Measurements from ENCODE around the gene KCTD11. TPM values are rescaled to one million over a fixed set of nuclear protein-coding genes. Genes with fewer than 3 reads are reported as not detected.

Gene KCTD11
- total RNA-seq, 2 donors from 2014 or later, result 3.6 to 10.1 TPM

- peaks cover 0 to 6% of the 10 kb centered on the region in 2 donors for H3K36me3 Mint-ChIP-seq
- ATAC-seq (no peak), DNase-seq (ENCODE audit: low spot score in 2 of 2) (no peak)
- H3K27ac Mint-ChIP-seq, result no peak within 1 kb of the TSS
- H3K9me3 Mint-ChIP-seq, result peaks cover 0 to 6% of the 10 kb centered on the region in 2 donors
These were observed 29.1 kb downstream of the KCTD11 start, which contains the start of gene TNK1 for GRCh38 chr17:7380855-7381683. Gene TNK1, plus strand, starts transcription at chr17:7381089. Its CDS starts 1,838 bp downstream, at chr17:7382927.

DNA sequence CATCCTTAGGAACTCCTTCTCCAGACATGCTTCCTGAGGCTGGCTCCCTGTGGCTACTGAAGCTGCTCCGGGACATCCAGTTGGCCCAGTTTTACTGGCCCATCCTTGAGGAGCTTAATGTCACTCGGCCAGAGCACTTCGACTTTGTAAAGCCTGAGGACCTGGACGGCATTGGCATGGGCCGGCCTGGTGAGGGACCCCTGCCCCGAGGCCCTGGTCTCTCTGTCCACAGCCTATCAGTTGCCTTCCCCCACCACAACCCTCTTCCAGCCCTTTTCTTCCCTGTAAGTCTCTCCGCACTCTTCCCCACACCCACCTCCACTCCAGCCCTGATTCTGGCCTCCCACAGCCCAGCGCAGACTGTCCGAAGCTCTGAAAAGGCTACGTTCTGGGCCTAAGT is 30.9 kb downstream of the KCTD11 start:
- H3K9me3 Mint-ChIP-seq, result peaks cover 0 to 6% of the 10 kb centered on the region in 2 donors
- no peak overlapping the region for H3K27ac Mint-ChIP-seq
- ATAC-seq (no peak), DNase-seq (ENCODE audit: low spot score in 2 of 2) (no peak)
- peaks cover 0 to 6% of the 10 kb centered on the region in 2 donors for H3K36me3 Mint-ChIP-seq

DNA sequence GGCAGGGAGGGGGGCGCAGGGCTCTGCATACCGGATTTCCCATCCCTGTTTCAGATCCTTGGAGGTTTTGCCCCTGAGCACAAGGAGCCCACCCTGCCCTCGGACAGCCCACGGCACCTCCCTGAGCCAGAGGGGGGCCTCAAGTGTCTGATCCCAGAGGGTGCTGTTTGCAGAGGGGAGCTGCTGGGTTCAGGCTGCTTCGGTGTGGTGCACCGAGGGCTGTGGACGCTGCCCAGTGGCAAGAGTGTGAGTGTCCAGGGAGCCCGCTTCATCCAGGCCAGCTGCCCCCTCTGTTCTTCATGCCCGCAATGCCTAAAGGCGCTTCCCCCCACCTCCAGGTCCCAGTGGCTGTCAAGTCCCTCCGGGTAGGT is 31.4 kb downstream of the KCTD11 start:
- no peak for DNase-seq (ENCODE audit: low spot score in 2 of 2)
- H3K9me3 Mint-ChIP-seq, result peaks cover 0 to 6% of the 10 kb centered on the region in 2 donors
- H3K27ac Mint-ChIP-seq, result no peak overlapping the region
- H3K36me3 Mint-ChIP-seq, result peaks cover 0 to 6% of the 10 kb centered on the region in 2 donors
- ATAC-seq, result no peak

GRCh38 chr17:7383742-7384488 is 32.0 kb downstream of the KCTD11 start:
- DNase-seq (ENCODE audit: low spot score in 2 of 2) (peak; percentile 79 to 80), ATAC-seq (peak; percentile 99)
- Mint-ChIP-seq H3K9me3 (peaks cover 0 to 6% of the 10 kb centered on the region in 2 donors), H3K27ac (peak overlapping the region in 1 of 2 donors; percentile 54), H3K36me3 (peaks cover 0 to 6% of the 10 kb centered on the region in 2 donors)

GRCh38 chr17:7384489-7385081 is 32.6 kb downstream of the KCTD11 start:
- Mint-ChIP-seq H3K27ac (peak overlapping the region in 1 of 2 donors; percentile 54), H3K9me3 (no peaks in the 10 kb centered on the region), H3K36me3 (no peaks in the 10 kb centered on the region)
- no peak for DNase-seq (ENCODE audit: low spot score in 2 of 2)
- ATAC-seq, result no peak

DNA sequence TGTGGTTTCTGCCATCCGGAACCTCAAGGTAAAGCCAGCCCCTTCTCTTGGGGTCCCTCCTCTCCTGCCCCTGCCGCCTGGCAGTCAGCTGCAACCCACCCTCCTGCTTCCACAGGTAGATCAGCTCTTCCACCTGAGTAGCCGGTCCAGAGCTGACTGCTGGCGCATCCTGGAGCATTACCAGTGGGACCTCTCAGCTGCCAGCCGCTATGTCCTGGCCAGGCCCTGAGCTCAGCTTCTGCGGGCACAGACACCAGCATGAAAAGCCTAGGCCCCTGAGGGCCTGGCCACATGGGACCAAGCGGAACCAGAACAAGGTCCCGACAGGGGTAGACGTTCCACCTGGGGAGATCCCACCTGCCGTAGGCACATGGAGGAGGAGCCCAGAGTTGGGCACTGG is 36.9 kb downstream of the KCTD11 start:
- Mint-ChIP-seq H3K36me3 (peaks cover 9 to 12% of the 10 kb centered on the region in 2 donors), H3K27ac (no peak overlapping the region), H3K9me3 (no peaks in the 10 kb centered on the region)
- ATAC-seq, result no peak
- DNase-seq (ENCODE audit: low spot score in 2 of 2), result no peak

DNA sequence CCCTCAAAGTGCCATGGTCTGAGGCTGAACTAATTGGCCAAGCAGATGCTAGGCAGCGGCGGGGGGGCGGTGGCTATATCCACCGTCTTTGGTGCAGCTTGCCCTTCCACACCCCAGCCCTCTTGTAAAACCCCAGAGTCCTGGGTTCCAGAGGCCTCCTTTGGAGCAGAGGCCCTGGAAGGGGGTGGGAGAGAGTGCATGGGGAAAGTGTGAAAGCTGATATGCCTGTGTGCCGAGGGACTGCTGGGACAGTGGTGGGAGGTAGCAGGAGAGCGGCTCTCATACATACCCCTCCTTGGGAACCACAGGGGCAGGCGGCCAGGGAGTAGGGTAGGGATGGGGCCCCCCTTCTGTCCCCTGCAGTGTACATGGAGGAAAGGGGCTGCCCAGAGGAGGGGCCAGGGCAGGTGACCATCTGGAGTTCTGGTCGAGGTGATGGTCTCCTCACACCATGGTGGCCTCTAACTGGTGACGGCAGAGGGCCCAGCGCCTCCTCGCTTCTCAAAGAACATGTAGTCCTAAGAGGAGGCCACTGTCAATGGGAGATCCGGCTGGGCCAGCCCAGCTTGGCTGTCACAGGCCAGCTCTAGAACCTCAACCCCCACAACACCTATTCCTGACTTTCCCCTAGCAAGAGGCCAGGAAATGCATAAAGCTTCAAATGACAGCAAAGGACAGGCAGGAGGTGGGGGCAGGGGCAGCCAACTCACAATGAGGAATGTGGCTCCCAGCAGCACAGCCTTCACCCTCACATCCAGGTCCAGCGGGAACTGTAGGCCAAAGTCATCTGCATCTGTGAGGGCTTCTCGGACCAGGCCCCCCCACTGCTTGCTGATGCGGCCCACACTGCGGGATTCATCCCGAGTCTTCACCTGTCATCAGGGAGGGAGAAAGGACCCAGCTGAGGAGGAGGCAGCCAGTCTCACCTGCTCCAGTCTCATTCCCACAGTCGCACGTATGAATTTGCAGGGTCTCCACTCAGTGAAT is 38.3 kb downstream of the KCTD11 start:
- peaks cover 9 to 19% of the 10 kb centered on the region in 2 donors for H3K36me3 Mint-ChIP-seq
- ATAC-seq (no peak), DNase-seq (ENCODE audit: low spot score in 2 of 2) (no peak)

GRCh38 chr17:7391307-7391706 is 39.3 kb downstream of the KCTD11 start:
- H3K36me3 Mint-ChIP-seq, result peaks cover 9 to 19% of the 10 kb centered on the region in 2 donors
- H3K27ac Mint-ChIP-seq, result no peak overlapping the region
- DNase-seq (ENCODE audit: low spot score in 2 of 2), result no peak
- no peak for ATAC-seq
- no peaks in the 10 kb centered on the region for H3K9me3 Mint-ChIP-seq

More for the DNA sequence above, 38.3 kb downstream of the KCTD11 start:
- no peak overlapping the region for H3K27ac Mint-ChIP-seq
- H3K9me3 Mint-ChIP-seq, result no peaks in the 10 kb centered on the region

DNA sequence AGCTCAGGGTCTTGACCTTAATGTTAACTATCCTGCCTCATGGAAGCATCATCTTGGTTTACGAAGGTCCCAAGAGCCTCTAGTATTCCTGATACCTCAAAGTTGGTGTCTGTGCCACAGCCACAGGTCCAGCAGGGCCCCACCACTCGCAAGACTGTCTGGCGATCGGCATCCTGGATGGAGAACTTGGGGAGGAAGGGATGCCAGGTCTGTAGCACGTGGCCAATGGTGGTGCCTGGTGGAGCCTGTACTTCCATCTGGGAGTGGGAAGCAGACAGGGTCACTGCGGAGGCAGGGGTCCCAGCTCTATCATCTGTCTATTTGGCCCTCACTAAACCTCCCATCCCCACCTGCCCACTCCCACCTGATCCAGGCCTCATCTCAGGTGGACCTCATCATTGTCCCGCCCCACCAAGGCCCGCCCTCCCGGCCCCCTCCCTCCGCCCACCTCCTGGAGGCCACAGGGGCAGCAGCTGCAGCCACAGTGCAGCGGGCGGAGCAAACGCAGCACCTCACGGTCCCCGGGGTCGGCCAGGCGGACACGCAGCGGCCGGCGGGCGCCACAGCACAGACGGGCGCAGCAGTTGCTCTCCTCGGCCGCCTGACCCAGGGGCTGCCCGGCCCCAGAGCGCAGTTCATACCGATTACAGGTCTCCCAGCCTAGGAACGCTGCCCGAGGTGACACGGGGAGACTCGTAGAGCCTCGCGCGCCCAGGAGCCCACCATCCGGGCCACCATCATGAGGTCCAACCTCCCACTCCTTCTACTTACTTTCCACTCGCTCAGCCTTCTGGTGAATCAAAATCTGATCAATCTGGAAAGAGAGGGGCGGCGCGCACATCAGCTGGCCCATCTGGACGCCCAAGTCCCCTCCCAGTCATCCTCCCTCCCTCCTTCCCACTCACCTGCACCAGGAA is 41.0 kb downstream of the KCTD11 start:
- Mint-ChIP-seq H3K36me3 (peaks cover 9 to 19% of the 10 kb centered on the region in 2 donors), H3K27ac (peak overlapping the region in 1 of 2 donors; percentile 44), H3K9me3 (no peaks in the 10 kb centered on the region)
- no peak for DNase-seq (ENCODE audit: low spot score in 2 of 2)
- no peak for ATAC-seq

- Mint-ChIP-seq H3K9me3 (no peaks in the 10 kb centered on the region), H3K36me3 (peaks cover 9 to 19% of the 10 kb centered on the region in 2 donors), H3K27ac (peak overlapping the region; percentile 79 to 89)
- ATAC-seq (peak; percentile 44 to 64), DNase-seq (ENCODE audit: low spot score in 2 of 2) (no peak)
These were observed 41.9 kb downstream of the KCTD11 start for GRCh38 chr17:7393613-7394451.

- Mint-ChIP-seq H3K27ac (peak within 1 kb of the TSS; percentile 86 to 95), H3K9me3 (no peaks in the 10 kb centered on the region), H3K36me3 (peaks cover 9 to 19% of the 10 kb centered on the region in 2 donors)
- peak; percentile 88 to 90 for DNase-seq (ENCODE audit: low spot score in 2 of 2)
- ATAC-seq, result peak; percentile 88 to 90
These were observed 42.7 kb downstream of the KCTD11 start, which contains the start of gene PLSCR3 for GRCh38 chr17:7394452-7395191. Gene PLSCR3, minus strand, starts transcription at chr17:7394525. Its CDS starts 415 bp downstream, at chr17:7394110.

GRCh38 chr17:7396147-7396546 is 44.2 kb downstream of the KCTD11 start:
- Mint-ChIP-seq H3K27ac (no peak overlapping the region), H3K9me3 (no peaks in the 10 kb centered on the region), H3K36me3 (peaks cover 9 to 19% of the 10 kb centered on the region in 2 donors)
- DNase-seq (ENCODE audit: low spot score in 2 of 2) (no peak), ATAC-seq (no peak)

DNA sequence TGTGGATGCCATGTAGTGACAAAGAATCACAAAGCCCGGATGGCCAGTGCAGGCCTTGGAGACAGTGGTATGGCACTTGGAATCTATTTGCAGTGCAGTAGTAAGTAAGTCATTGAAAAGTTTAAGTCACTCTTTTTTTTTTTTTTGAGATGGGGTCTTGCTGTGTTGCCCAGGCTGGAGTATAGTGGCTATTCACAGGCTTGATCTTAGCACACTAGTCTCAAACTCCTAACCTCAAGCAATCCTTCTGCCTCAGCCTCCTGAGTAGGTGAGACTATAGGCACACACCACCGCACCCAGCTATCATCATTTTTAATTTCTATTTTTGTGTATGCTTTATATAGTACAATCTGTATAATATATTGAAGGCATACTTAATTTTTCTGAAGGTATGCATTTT is 46.6 kb downstream of the KCTD11 start:
- H3K27ac Mint-ChIP-seq, result no peak overlapping the region
- no peaks in the 10 kb centered on the region for H3K9me3 Mint-ChIP-seq
- ATAC-seq, result no peak
- H3K36me3 Mint-ChIP-seq, result peaks cover 0 to 9% of the 10 kb centered on the region in 2 donors
- DNase-seq (ENCODE audit: low spot score in 2 of 2), result no peak
